CD4-positive, CD25-positive, alpha-beta regulatory T cell (primary cell): ENCODE measurements around the gene SIAH2. TPM values are rescaled to one million over a fixed set of nuclear protein-coding genes. Genes with fewer than 3 reads are reported as not detected.
"Not testable (repeated sequence)": the region's sequence is repeated elsewhere in the genome, so short reads cannot be mapped to it uniquely, and the experiment has no call there.

Experiments used
- ATAC-seq, 2 donors: fragments of 150-1000 bp; cut with Tn5 transposase; one replicate each; pipeline ENCODE4 v1.10.0; 2021; ENCODE audit warnings: low read depth in 2 of 2, moderate number of reproducible peaks in 2 of 2, moderate library complexity in 1 of 2
- DNase-seq, 3 donors: peaks; one replicate each; pipeline versions ENCODE4 v3.0.0 to v3.0.0-alpha.2; 2012 to 2022; ENCODE audit warnings: mixed read lengths in 1 of 3
- H3K27ac ChIP-seq: one replicate; pipeline ENCODE4 v1.7.0; 2013; ENCODE audit warnings: mild to moderate bottlenecking, low read length; ENCODE audit not compliant: insufficient read depth, poor library complexity, severe bottlenecking
- H3K27me3 ChIP-seq: one replicate; pipeline ENCODE4 v1.7.0; 2013; ENCODE audit warnings: low read length; ENCODE audit not compliant: control insufficient read depth, insufficient read depth
- H3K36me3 ChIP-seq: one replicate; pipeline ENCODE4 v1.7.0; 2013; ENCODE audit warnings: mild to moderate bottlenecking, low read length, moderate library complexity; ENCODE audit not compliant: control insufficient read depth, insufficient read depth
- H3K4me1 ChIP-seq: 2 replicates; pipeline ENCODE4 v1.7.0; 2013; ENCODE audit warnings: mild to moderate bottlenecking, low read length; ENCODE audit not compliant: insufficient read depth, control insufficient read depth, poor library complexity, severe bottlenecking
- H3K4me3 ChIP-seq: one replicate; pipeline ENCODE4 v1.7.0; 2013; ENCODE audit warnings: low read depth, mild to moderate bottlenecking, low read length, moderate library complexity
- H3K9me3 ChIP-seq, 2 experiments: 1 replicate in 1 of 2; 2 replicates in 1 of 2; pipeline ENCODE4 v1.7.0; 2013; ENCODE audit warnings: low read length in 2 of 2, mild to moderate bottlenecking in 1 of 2, moderate library complexity in 1 of 2; ENCODE audit not compliant: control insufficient read depth in 2 of 2
- H3K27ac Mint-ChIP-seq, 3 donors: one replicate each; pipeline ENCODE4 v1.8.0; 2020 to 2022; ENCODE audit warnings: mild to moderate bottlenecking in 3 of 3, mixed read lengths in 3 of 3, moderate library complexity in 2 of 3
- H3K27me3 Mint-ChIP-seq: one replicate; pipeline ENCODE4 v1.8.0; 2022; ENCODE audit warnings: mild to moderate bottlenecking, mixed read lengths
- H3K36me3 Mint-ChIP-seq: one replicate; pipeline ENCODE4 v1.8.0; 2020; ENCODE audit warnings: mixed read lengths
- H3K4me1 Mint-ChIP-seq, 4 donors: one replicate each; pipeline ENCODE4 v1.8.0; 2020 to 2022; ENCODE audit warnings: mixed read lengths in 4 of 4, mild to moderate bottlenecking in 1 of 4
- H3K4me3 Mint-ChIP-seq, 4 donors: one replicate each; pipeline ENCODE4 v1.8.0; 2020 to 2022; ENCODE audit warnings: mild to moderate bottlenecking in 4 of 4, mixed read lengths in 4 of 4, moderate library complexity in 3 of 4
- H3K9me3 Mint-ChIP-seq, 7 donors: one replicate each; pipeline ENCODE4 v1.8.0; 2020 to 2022; ENCODE audit warnings: mixed read lengths in 7 of 7, mild to moderate bottlenecking in 3 of 7, moderate library complexity in 2 of 7
- polyA plus RNA-seq, 4 donors: library from polyadenylated mRNA; unstranded; fragments of 300-500 nt; fragmentation: Illumina TruSeq; gene quantifications; one replicate each; pipeline ENCODE4 v1.2.3, GENCODE V29; 2021
- total RNA-seq: library from RNA; stranded (reverse); gene quantifications from one replicate; pipeline ENCODE4 v1.2.3, GENCODE V29; 2022

SIAH2 gene
- total and polyA plus RNA-seq, 5 donors from 2014 or later: 23.5 to 61.4 (median 29.1) TPM

GRCh38 chr3:150798122-150798618, 35.2 kb upstream of the SIAH2 start:
- Histone ChIP-seq H3K36me3 (no peaks in the 10 kb centered on the region), H3K9me3 (no peaks in the 10 kb centered on the region), H3K27ac (no peak overlapping the region), H3K4me1 (no peaks in the 10 kb centered on the region), H3K4me3 (no peak overlapping the region), H3K27me3 (peaks cover 9% of the 10 kb centered on the region)
- DNase-seq (no peak), ATAC-seq (no peak)
- Mint-ChIP-seq H3K27ac (no peak overlapping the region), H3K4me1 (peaks cover 0 to 2% (median 0%) of the 10 kb centered on the region in 4 donors), H3K36me3 (no peaks in the 10 kb centered on the region), H3K4me3 (no peak overlapping the region), H3K27me3 (peaks cover 24% of the 10 kb centered on the region), H3K9me3 (peaks cover 0 to 1% (median 0%) of the 10 kb centered on the region in 7 donors)

- H3K9me3 ChIP-seq: no peaks in the 10 kb centered on the region
- H3K4me3 Mint-ChIP-seq: no peak overlapping the region
These were observed 34.2 kb upstream of the SIAH2 start for GRCh38 chr3:150797155-150797554.

GRCh38 chr3:150796527-150796926, 33.6 kb upstream of the SIAH2 start:
- H3K9me3 ChIP-seq, DNase-seq, H3K36me3 ChIP-seq, H3K4me1 ChIP-seq, ATAC-seq, H3K4me3 ChIP-seq, H3K36me3 Mint-ChIP-seq, H3K4me1 Mint-ChIP-seq, H3K27me3 ChIP-seq, H3K27ac Mint-ChIP-seq, H3K27ac ChIP-seq, H3K4me3 Mint-ChIP-seq, H3K9me3 Mint-ChIP-seq: not testable (repeated sequence)
- peaks cover 40% of the 10 kb centered on the region for H3K27me3 Mint-ChIP-seq

More at GRCh38 chr3:150797155-150797554, 34.2 kb upstream of the SIAH2 start:
- ATAC-seq (no peak), DNase-seq (no peak)
- Histone ChIP-seq H3K27me3 (peaks cover 9% of the 10 kb centered on the region), H3K36me3 (no peaks in the 10 kb centered on the region), H3K4me3 (no peak overlapping the region), H3K4me1 (no peaks in the 10 kb centered on the region), H3K27ac (no peak overlapping the region)
- Mint-ChIP-seq H3K4me1 (peaks cover 0 to 2% (median 0%) of the 10 kb centered on the region in 4 donors), H3K27me3 (peaks cover 34% of the 10 kb centered on the region), H3K27ac (no peak overlapping the region), H3K36me3 (no peaks in the 10 kb centered on the region), H3K9me3 (no peaks in the 10 kb centered on the region)

GRCh38 chr3:150793641-150794040, 30.7 kb upstream of the SIAH2 start:
- H3K4me1 ChIP-seq: no peaks in the 10 kb centered on the region
- no peak overlapping the region for H3K27ac Mint-ChIP-seq
- peaks cover 0 to 3% (median 0%) of the 10 kb centered on the region in 4 donors for H3K4me1 Mint-ChIP-seq
- DNase-seq: no peak
- H3K4me3 ChIP-seq: no peak overlapping the region
- H3K9me3 Mint-ChIP-seq: no peaks in the 10 kb centered on the region
- H3K27ac ChIP-seq: no peak overlapping the region
- no peaks in the 10 kb centered on the region for H3K36me3 ChIP-seq
- no peaks in the 10 kb centered on the region for H3K9me3 ChIP-seq
- H3K36me3 Mint-ChIP-seq: no peaks in the 10 kb centered on the region
- peaks cover 9% of the 10 kb centered on the region for H3K27me3 ChIP-seq
- H3K27me3 Mint-ChIP-seq: peaks cover 36% of the 10 kb centered on the region
- H3K4me3 Mint-ChIP-seq: no peak overlapping the region
- no peak for ATAC-seq

- ATAC-seq: no peak
- no peak for DNase-seq
- no peaks in the 10 kb centered on the region for H3K4me1 ChIP-seq
- no peak overlapping the region for H3K27ac Mint-ChIP-seq
- H3K4me1 Mint-ChIP-seq: peaks cover 0 to 11% (median 4%) of the 10 kb centered on the region in 4 donors
- no peaks in the 10 kb centered on the region for H3K9me3 ChIP-seq
- H3K4me3 ChIP-seq: no peak overlapping the region
- no peaks in the 10 kb centered on the region for H3K27me3 ChIP-seq
- H3K36me3 ChIP-seq: no peaks in the 10 kb centered on the region
- no peak overlapping the region for H3K27ac ChIP-seq
- no peaks in the 10 kb centered on the region for H3K9me3 Mint-ChIP-seq
- no peaks in the 10 kb centered on the region for H3K36me3 Mint-ChIP-seq
- no peak overlapping the region for H3K4me3 Mint-ChIP-seq
- H3K27me3 Mint-ChIP-seq: peaks cover 42% of the 10 kb centered on the region
These were observed 27.7 kb upstream of the SIAH2 start for GRCh38 chr3:150790629-150791028.

- Mint-ChIP-seq H3K36me3 (no peaks in the 10 kb centered on the region), H3K9me3 (no peaks in the 10 kb centered on the region), H3K27ac (no peak overlapping the region), H3K27me3 (peaks cover 42% of the 10 kb centered on the region), H3K4me1 (peaks cover 0 to 11% (median 4%) of the 10 kb centered on the region in 4 donors), H3K4me3 (no peak overlapping the region)
- no peaks in the 10 kb centered on the region for H3K9me3 ChIP-seq
- H3K36me3 ChIP-seq: no peaks in the 10 kb centered on the region
- no peak overlapping the region for H3K4me3 ChIP-seq
- H3K27me3 ChIP-seq: no peaks in the 10 kb centered on the region
- H3K27ac ChIP-seq: no peak overlapping the region
- no peaks in the 10 kb centered on the region for H3K4me1 ChIP-seq
- DNase-seq (no peak), ATAC-seq (no peak)
These were observed 26.5 kb upstream of the SIAH2 start for GRCh38 chr3:150789451-150789850.

- peaks cover 0 to 11% (median 4%) of the 10 kb centered on the region in 4 donors for H3K4me1 Mint-ChIP-seq
- Histone ChIP-seq H3K36me3 (no peaks in the 10 kb centered on the region), H3K9me3 (no peaks in the 10 kb centered on the region), H3K27ac (no peak overlapping the region), H3K4me3 (peak overlapping the region; percentile 14), H3K27me3 (no peaks in the 10 kb centered on the region), H3K4me1 (no peaks in the 10 kb centered on the region)
- peaks cover 32% of the 10 kb centered on the region for H3K27me3 Mint-ChIP-seq
- peak; percentile 59 to 82 (median 64) for DNase-seq
- H3K36me3 Mint-ChIP-seq: no peaks in the 10 kb centered on the region
- H3K4me3 Mint-ChIP-seq: no peak overlapping the region
- H3K9me3 Mint-ChIP-seq: no peaks in the 10 kb centered on the region
- no peak overlapping the region for H3K27ac Mint-ChIP-seq
- ATAC-seq: peak; percentile 73 to 83
These were observed 24.9 kb upstream of the SIAH2 start for GRCh38 chr3:150787741-150788370.

- Mint-ChIP-seq H3K27me3 (peaks cover 21% of the 10 kb centered on the region), H3K4me3 (no peak overlapping the region), H3K27ac (no peak overlapping the region), H3K36me3 (no peaks in the 10 kb centered on the region), H3K4me1 (peaks cover 0 to 11% (median 4%) of the 10 kb centered on the region in 4 donors), H3K9me3 (no peaks in the 10 kb centered on the region)
- no peaks in the 10 kb centered on the region for H3K36me3 ChIP-seq
- H3K4me1 ChIP-seq: no peaks in the 10 kb centered on the region
- no peak overlapping the region for H3K27ac ChIP-seq
- H3K9me3 ChIP-seq: no peaks in the 10 kb centered on the region
- no peak overlapping the region for H3K4me3 ChIP-seq
- DNase-seq (no peak), ATAC-seq (no peak)
- no peaks in the 10 kb centered on the region for H3K27me3 ChIP-seq
These were observed 23.8 kb upstream of the SIAH2 start for GRCh38 chr3:150786791-150787190.
